ENCODE measurements around the gene BRWD1. TPM values are rescaled to one million over a fixed set of nuclear protein-coding genes. Genes with fewer than 3 reads are reported as not detected.

The BRWD1 gene
- total RNA-seq, 1 experiment from 2014 or later: 37.1 TPM

DNA sequence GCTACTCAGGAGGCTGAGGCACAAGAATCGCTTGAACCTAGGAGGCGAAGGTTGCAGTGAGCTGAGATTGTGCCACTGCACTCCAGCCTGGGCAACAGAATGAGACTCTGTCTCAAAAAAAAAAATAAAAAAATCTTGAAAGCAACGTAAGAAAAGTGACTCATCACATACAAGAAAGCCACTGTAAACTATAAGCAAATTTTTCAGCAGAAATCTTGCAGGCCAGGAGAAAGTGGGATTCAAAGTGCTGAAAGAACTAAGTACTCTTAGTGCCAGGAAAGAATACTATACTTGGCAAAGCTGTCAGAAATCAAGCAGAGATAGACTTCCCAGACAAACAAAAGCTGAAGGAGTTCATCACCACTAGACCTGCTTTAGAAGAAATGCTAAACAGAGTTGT, 39.9 kb upstream of the BRWD1 start:
- Histone ChIP-seq H3K36me3 (ENCODE audit: control insufficient read depth, insufficient read depth, low read length) (no peaks in the 10 kb centered on the region), H3K4me1 (no peaks in the 10 kb centered on the region; the same call in 1 of the 2 replicates), H3K4me3 (ENCODE audit: low read depth, low read length) (no peak overlapping the region), H3K9me3 (no peaks in the 10 kb centered on the region), H3K27me3 (replicated peaks; ENCODE audit: control insufficient read depth, insufficient read depth, low read length) (no peaks in the 10 kb centered on the region)
- H3K27me3 Mint-ChIP-seq (ENCODE audit: insufficient read depth, unreplicated experiment): no peaks in the 10 kb centered on the region
- BruUV-seq (replicated peaks): no TSS peak
- DNase-seq: no peak
- ChIA-PET CTCF (no interaction called here), POLR2A (no interaction called here)
- H3K4me1 Mint-ChIP-seq (ENCODE audit: low read depth, unreplicated experiment): peaks cover 14% of the 10 kb centered on the region
- peaks cover 16% of the 10 kb centered on the region for H3K36me3 Mint-ChIP-seq (ENCODE audit: insufficient read depth, unreplicated experiment)
- H3K4me3 Mint-ChIP-seq (ENCODE audit: unreplicated experiment): no peak overlapping the region
- H3K9me3 Mint-ChIP-seq (ENCODE audit: unreplicated experiment): no peaks in the 10 kb centered on the region
- intact Hi-C loops (cut with micrococcal nuclease; ENCODE audit: unreplicated experiment): no loop called here
- H3K27ac Mint-ChIP-seq (ENCODE audit: unreplicated experiment): no peak overlapping the region
- TF ChIP-seq, protein P1, sequence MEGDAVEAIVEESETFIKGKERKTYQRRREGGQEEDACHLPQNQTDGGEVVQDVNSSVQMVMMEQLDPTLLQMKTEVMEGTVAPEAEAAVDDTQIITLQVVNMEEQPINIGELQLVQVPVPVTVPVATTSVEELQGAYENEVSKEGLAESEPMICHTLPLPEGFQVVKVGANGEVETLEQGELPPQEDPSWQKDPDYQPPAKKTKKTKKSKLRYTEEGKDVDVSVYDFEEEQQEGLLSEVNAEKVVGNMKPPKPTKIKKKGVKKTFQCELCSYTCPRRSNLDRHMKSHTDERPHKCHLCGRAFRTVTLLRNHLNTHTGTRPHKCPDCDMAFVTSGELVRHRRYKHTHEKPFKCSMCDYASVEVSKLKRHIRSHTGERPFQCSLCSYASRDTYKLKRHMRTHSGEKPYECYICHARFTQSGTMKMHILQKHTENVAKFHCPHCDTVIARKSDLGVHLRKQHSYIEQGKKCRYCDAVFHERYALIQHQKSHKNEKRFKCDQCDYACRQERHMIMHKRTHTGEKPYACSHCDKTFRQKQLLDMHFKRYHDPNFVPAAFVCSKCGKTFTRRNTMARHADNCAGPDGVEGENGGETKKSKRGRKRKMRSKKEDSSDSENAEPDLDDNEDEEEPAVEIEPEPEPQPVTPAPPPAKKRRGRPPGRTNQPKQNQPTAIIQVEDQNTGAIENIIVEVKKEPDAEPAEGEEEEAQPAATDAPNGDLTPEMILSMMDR (IDR thresholded peaks at IDR 0.05; ENCODE audit: insufficient read depth in 1 of 2, low read depth in 1 of 2, low read length in 1 of 2, severe bottlenecking in 1 of 2, unreplicated experiment in 1 of 2): no peak

DNA sequence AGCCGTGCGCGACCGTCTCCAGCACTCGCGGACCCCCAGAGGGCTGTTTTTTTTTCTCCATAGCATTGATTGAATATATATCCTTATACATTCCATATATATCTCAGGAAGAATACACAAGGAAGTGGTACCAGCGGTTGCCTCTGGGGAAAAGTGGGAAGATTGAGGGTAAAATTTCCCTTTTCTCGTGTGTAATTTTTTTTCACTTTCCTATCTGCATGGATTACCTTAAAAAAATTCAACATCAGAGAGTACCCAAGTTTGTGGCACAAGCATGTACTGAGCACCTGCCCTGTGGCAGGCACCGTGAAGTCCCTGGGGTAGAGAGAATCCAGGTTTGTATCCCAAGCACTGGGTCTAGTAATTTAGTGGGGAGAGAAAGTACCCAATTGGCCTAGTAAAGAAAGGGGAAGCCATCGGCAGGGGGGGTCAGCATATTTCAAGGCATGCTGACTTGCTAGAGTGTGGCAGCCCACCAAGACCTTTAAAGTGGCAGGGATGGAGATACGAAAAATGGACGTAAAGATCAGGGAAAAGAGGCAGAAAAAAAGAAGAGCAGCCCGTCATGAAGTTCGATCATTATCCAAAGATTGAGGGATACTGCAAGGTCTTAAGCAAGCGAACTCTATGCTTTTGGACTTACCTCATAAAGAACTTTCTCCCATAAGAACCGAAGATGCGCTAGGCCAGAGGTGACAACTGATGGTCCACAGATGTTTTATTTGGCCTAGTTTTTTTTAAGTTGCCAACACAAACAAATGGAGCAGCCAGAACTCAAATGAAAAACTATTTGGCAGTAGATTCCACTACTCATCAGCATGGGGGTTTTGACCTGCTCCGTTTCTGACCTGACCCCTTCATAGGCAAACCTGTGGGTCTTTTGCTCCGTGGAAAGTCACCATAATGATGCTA, 36.9 kb upstream of the BRWD1 start:
- CTCF ChIA-PET: no interaction called here
- TSS peak; percentile 81 for BruUV-seq (replicated peaks)

More for the DNA sequence above, 36.9 kb upstream of the BRWD1 start:
- H3K36me3 Mint-ChIP-seq (ENCODE audit: insufficient read depth, unreplicated experiment): peaks cover 44% of the 10 kb centered on the region
- no peaks in the 10 kb centered on the region for H3K27me3 Mint-ChIP-seq (ENCODE audit: insufficient read depth, unreplicated experiment)
- H3K4me3 Mint-ChIP-seq (ENCODE audit: unreplicated experiment): peak overlapping the region; percentile 96
- peaks cover 16% of the 10 kb centered on the region for H3K4me1 Mint-ChIP-seq (ENCODE audit: low read depth, unreplicated experiment)
- no peaks in the 10 kb centered on the region for H3K27me3 ChIP-seq (replicated peaks; ENCODE audit: control insufficient read depth, insufficient read depth, low read length)
- TF ChIP-seq, protein P1 (IDR thresholded peaks at IDR 0.05; ENCODE audit: insufficient read depth in 1 of 2, low read depth in 1 of 2, low read length in 1 of 2, severe bottlenecking in 1 of 2, unreplicated experiment in 1 of 2): no peak
- peak overlapping the region; percentile 68 for H3K4me3 ChIP-seq (ENCODE audit: low read depth, low read length)
- intact Hi-C loops (cut with micrococcal nuclease; ENCODE audit: unreplicated experiment): no loop called here
- DNase-seq: no peak
- POLR2A ChIA-PET: interaction anchor here (0.6 to 3.2 kb wide), 4 partner anchors 37 to 167 kb away, joined by 3 to 19 read pairs (median 6); partner anchors contain the start of genes BRWD1 and PSMG1
- no peaks in the 10 kb centered on the region; the same call in 1 of the 2 replicates for H3K36me3 ChIP-seq (ENCODE audit: control insufficient read depth, insufficient read depth, low read length)
- H3K9me3 ChIP-seq: no peaks in the 10 kb centered on the region
- no peaks in the 10 kb centered on the region for H3K9me3 Mint-ChIP-seq (ENCODE audit: unreplicated experiment)
- peak overlapping the region; percentile 99 for H3K27ac Mint-ChIP-seq (ENCODE audit: unreplicated experiment)
- peaks cover 6% of the 10 kb centered on the region for H3K4me1 ChIP-seq

Measured in Caco-2 (cell line).